GM12892 (cell line): ENCODE measurements around the gene AP3B1.

Experiments
- POLR2A ChIP-seq: IDR thresholded peaks from 2 replicates; pipeline ENCODE4 v1.6.1; 2011; ENCODE audit warnings: low read depth, low read length, control low read depth
- POLR2AphosphoS5 ChIP-seq: IDR thresholded peaks from 2 replicates; pipeline ENCODE4 v1.6.1; 2011; ENCODE audit warnings: low read depth, low read length, control low read depth
- TAF1 ChIP-seq: IDR thresholded peaks from 2 replicates; pipeline ENCODE4 v1.6.1; 2011; ENCODE audit warnings: low read depth, mild to moderate bottlenecking, control low read depth, low read length, borderline replicate concordance

GRCh38 chr5:78334811-78335210 is 40.3 kb upstream of the AP3B1 start:
- no peak for TF ChIP-seq POLR2A
- TF ChIP-seq TAF1: no peak
- no peak for TF ChIP-seq POLR2AphosphoS5
